ENCODE results near the gene YPEL2. TPM values are rescaled to one million over a fixed set of nuclear protein-coding genes. Genes with fewer than 3 reads are reported as not detected.

The YPEL2 gene
- polyA plus RNA-seq, 3 donors = 21.5 to 63.1 (median 25.1) TPM

GRCh38 chr17:59315866-59316265 is 15.6 kb upstream of the YPEL2 start:
- no peak overlapping the region for H3K4me3 Mint-ChIP-seq
- no peaks in the 10 kb centered on the region for H4K20me1 ChIP-seq (ENCODE audit: insufficient read depth, low read length)
- 38% methylated on average over 3 of the region's 4 CpGs for WGBS (ENCODE audit: insufficient coverage)
- DNase-seq = peak; percentile 15 to 32 (median 23)
- no peaks in the 10 kb centered on the region for H3K9me3 ChIP-seq (replicated peaks in 1 of 2; ENCODE audit: control insufficient read depth in 1 of 2, insufficient read depth in 1 of 2, low read length in 2 of 2)
- H3K4me3 ChIP-seq (replicated peaks in 1 of 3; ENCODE audit: low read depth in 2 of 3, low read length in 3 of 3) = no peak overlapping the region
- no peak overlapping the region for H3K27ac ChIP-seq (ENCODE audit: low read depth in 1 of 2, low read length in 2 of 2)
- peaks cover 6% of the 10 kb centered on the region for H3K4me1 Mint-ChIP-seq
- peaks cover 0 to 5% (median 0%) of the 10 kb centered on the region in 3 donors for H3K27me3 Mint-ChIP-seq (ENCODE audit: low read depth in 3 of 3)
- no peak overlapping the region for H3K9ac ChIP-seq (ENCODE audit: insufficient read depth, low read length, poor library complexity, severe bottlenecking)
- no peaks in the 10 kb centered on the region for H3K36me3 Mint-ChIP-seq
- no peaks in the 10 kb centered on the region for H3K27me3 ChIP-seq (ENCODE audit: control insufficient read depth in 2 of 2, insufficient read depth in 2 of 2, low read length in 2 of 2)
- no peaks in the 10 kb centered on the region for H3K9me3 Mint-ChIP-seq
- peak overlapping the region; percentile 40 for H2AFZ ChIP-seq (ENCODE audit: insufficient read depth, low read depth, low read length, poor library complexity, severe bottlenecking)
- TF ChIP-seq CTCF (IDR thresholded peaks at IDR 0.05) = no peak
- H3K27ac Mint-ChIP-seq = peak overlapping the region in 1 of 7 donors; percentile 50
- no peaks in the 10 kb centered on the region for H3K79me2 ChIP-seq (ENCODE audit: insufficient read depth, low read length)
- no peaks in the 10 kb centered on the region for H3K36me3 ChIP-seq (replicated peaks in 1 of 2; ENCODE audit: control insufficient read depth in 1 of 2, insufficient read depth in 2 of 2, low read length in 2 of 2)
- no peaks in the 10 kb centered on the region for H3K4me1 ChIP-seq (ENCODE audit: control insufficient read depth in 1 of 2, insufficient read depth in 2 of 2, low read length in 2 of 2)
- no peak overlapping the region for H3K4me2 ChIP-seq (replicated peaks; ENCODE audit: extremely low read depth, low read length, poor library complexity, severe bottlenecking)
- intact Hi-C loops (cut with micrococcal nuclease) = no loop called here

- H3K4me3 Mint-ChIP-seq = no peak overlapping the region
- Histone ChIP-seq H3K36me3 (replicated peaks in 1 of 2; ENCODE audit: control insufficient read depth in 1 of 2, insufficient read depth in 2 of 2, low read length in 2 of 2) (no peaks in the 10 kb centered on the region), H3K4me2 (replicated peaks; ENCODE audit: extremely low read depth, low read length, poor library complexity, severe bottlenecking) (no peak overlapping the region), H3K27ac (ENCODE audit: low read depth in 1 of 2, low read length in 2 of 2) (no peak overlapping the region), H3K79me2 (ENCODE audit: insufficient read depth, low read length) (peaks cover 16% of the 10 kb centered on the region), H3K27me3 (ENCODE audit: control insufficient read depth in 2 of 2, insufficient read depth in 2 of 2, low read length in 2 of 2) (no peaks in the 10 kb centered on the region), H3K4me3 (replicated peaks in 1 of 3; ENCODE audit: low read depth in 2 of 3, low read length in 3 of 3) (no peak overlapping the region), H3K9ac (ENCODE audit: insufficient read depth, low read length, poor library complexity, severe bottlenecking) (no peak overlapping the region), H4K20me1 (ENCODE audit: insufficient read depth, low read length) (no peaks in the 10 kb centered on the region), H3K4me1 (ENCODE audit: control insufficient read depth in 1 of 2, insufficient read depth in 2 of 2, low read length in 2 of 2) (peaks cover 30 to 33% of the 10 kb centered on the region in 2 donors), H3K9me3 (replicated peaks in 1 of 2; ENCODE audit: control insufficient read depth in 1 of 2, insufficient read depth in 1 of 2, low read length in 2 of 2) (no peaks in the 10 kb centered on the region), H2AFZ (ENCODE audit: insufficient read depth, low read depth, low read length, poor library complexity, severe bottlenecking) (no peak overlapping the region)
- peaks cover 31% of the 10 kb centered on the region for H3K4me1 Mint-ChIP-seq
- no peaks in the 10 kb centered on the region for H3K27me3 Mint-ChIP-seq (ENCODE audit: low read depth in 3 of 3)
- intact Hi-C loops (cut with micrococcal nuclease) = no loop called here
- 94% methylated on average over 2 of the region's 5 CpGs for WGBS (ENCODE audit: insufficient coverage)
- no peaks in the 10 kb centered on the region for H3K36me3 Mint-ChIP-seq
- TF ChIP-seq CTCF (IDR thresholded peaks at IDR 0.05) = no peak
- H3K9me3 Mint-ChIP-seq = no peaks in the 10 kb centered on the region
- H3K27ac Mint-ChIP-seq = peak overlapping the region in 2 of 7 donors; percentile 28 to 69
- no peak for DNase-seq
Observed at GRCh38 chr17:59327121-59327980, 4.1 kb upstream of the YPEL2 start.

Measured in CD14-positive monocyte (primary cell).